IPS-20b (cell line): ENCODE results near the gene CDK5.
A peak's percentile ranks its signal among the peaks of the same experiment; 100 is the strongest.

ENCODE experiments used
- H3K27ac ChIP-seq: one replicate; pipeline ENCODE4 v1.5.1; 2013; ENCODE audit warnings: low read length
- H3K27me3 ChIP-seq: 2 replicates; pipeline ENCODE4 v1.6.1; 2013; ENCODE audit warnings: mild to moderate bottlenecking, low read length, inconsistent platforms; ENCODE audit not compliant: insufficient read depth
- H3K36me3 ChIP-seq: 2 replicates; pipeline ENCODE4 v1.6.1; 2013; ENCODE audit warnings: low read depth, mild to moderate bottlenecking, inconsistent platforms, low read length, moderate library complexity; ENCODE audit not compliant: insufficient read depth
- H3K4me1 ChIP-seq: 2 replicates; pipeline ENCODE4 v1.6.1; 2013; ENCODE audit warnings: mild to moderate bottlenecking, control low read depth, inconsistent platforms, low read length, moderate library complexity; ENCODE audit not compliant: insufficient read depth
- H3K4me3 ChIP-seq: 2 replicates; pipeline ENCODE4 v1.5.1; 2013; ENCODE audit warnings: mild to moderate bottlenecking, low read length, inconsistent platforms
- H3K9ac ChIP-seq: 2 replicates; pipeline ENCODE4 v1.6.1; 2013; ENCODE audit warnings: low read depth, mild to moderate bottlenecking, inconsistent platforms, low read length, moderate library complexity
- H3K9me3 ChIP-seq: 2 replicates; pipeline ENCODE4 v1.6.1; 2013; ENCODE audit warnings: mild to moderate bottlenecking, low read depth, low read length, inconsistent platforms; ENCODE audit not compliant: insufficient read depth

Gene CDK5

GRCh38 chr7:151093748-151094147 lies 36.1 kb upstream of the CDK5 start:
- Histone ChIP-seq H3K4me1 (peaks cover 10% of the 10 kb centered on the region), H3K4me3 (no peak overlapping the region), H3K27ac (no peak overlapping the region), H3K36me3 (peaks cover 17% of the 10 kb centered on the region; the same call in 1 of the 2 replicates), H3K27me3 (peaks cover 12% of the 10 kb centered on the region), H3K9me3 (no peaks in the 10 kb centered on the region), H3K9ac (no peak overlapping the region)

- Histone ChIP-seq H3K9ac (no peak overlapping the region), H3K4me1 (peaks cover 19% of the 10 kb centered on the region), H3K36me3 (peaks cover 17% of the 10 kb centered on the region; the same call in 1 of the 2 replicates), H3K27ac (no peak overlapping the region), H3K4me3 (no peak overlapping the region), H3K9me3 (no peaks in the 10 kb centered on the region), H3K27me3 (peaks cover 30% of the 10 kb centered on the region)
Observed at GRCh38 chr7:151091988-151092387, 34.3 kb upstream of the CDK5 start.

- Histone ChIP-seq H3K27me3 (peaks cover 32% of the 10 kb centered on the region), H3K9me3 (no peaks in the 10 kb centered on the region), H3K27ac (no peak overlapping the region), H3K4me3 (no peak overlapping the region), H3K36me3 (peaks cover 17% of the 10 kb centered on the region; the same call in 1 of the 2 replicates), H3K9ac (no peak overlapping the region), H3K4me1 (peaks cover 19% of the 10 kb centered on the region)
Observed at GRCh38 chr7:151091431-151091830, 33.7 kb upstream of the CDK5 start.

- Histone ChIP-seq H3K36me3 (peaks cover 15% of the 10 kb centered on the region; the same call in 1 of the 2 replicates), H3K27me3 (peaks cover 32% of the 10 kb centered on the region), H3K27ac (no peak overlapping the region), H3K9me3 (no peaks in the 10 kb centered on the region), H3K4me1 (peaks cover 19% of the 10 kb centered on the region), H3K9ac (no peak overlapping the region), H3K4me3 (no peak overlapping the region)
Observed at GRCh38 chr7:151091003-151091402, 33.3 kb upstream of the CDK5 start.

- H3K36me3 ChIP-seq = peaks cover 13% of the 10 kb centered on the region; the same call in 1 of the 2 replicates
- peaks cover 36% of the 10 kb centered on the region for H3K27me3 ChIP-seq
- peak overlapping the region; percentile 84; the same call in 1 of the 2 replicates for H3K4me3 ChIP-seq
- peaks cover 23% of the 10 kb centered on the region for H3K4me1 ChIP-seq
- H3K9ac ChIP-seq = no peak overlapping the region; the same call in 1 of the 2 replicates
- H3K9me3 ChIP-seq = no peaks in the 10 kb centered on the region
- H3K27ac ChIP-seq = no peak overlapping the region
Observed at GRCh38 chr7:151089893-151090730, 32.4 kb upstream of the CDK5 start.

- Histone ChIP-seq H3K36me3 (peaks cover 13% of the 10 kb centered on the region; the same call in 1 of the 2 replicates), H3K27me3 (peaks cover 46% of the 10 kb centered on the region), H3K27ac (no peak overlapping the region), H3K4me3 (peak overlapping the region; percentile 84), H3K4me1 (peaks cover 26% of the 10 kb centered on the region), H3K9me3 (no peaks in the 10 kb centered on the region), H3K9ac (peak overlapping the region; percentile 81; the same call in 1 of the 2 replicates)
Observed at GRCh38 chr7:151088856-151089699, 31.4 kb upstream of the CDK5 start.

- Histone ChIP-seq H3K27me3 (peaks cover 52% of the 10 kb centered on the region), H3K36me3 (peaks cover 13% of the 10 kb centered on the region; the same call in 1 of the 2 replicates), H3K27ac (no peak overlapping the region), H3K9me3 (no peaks in the 10 kb centered on the region), H3K4me3 (peak overlapping the region; percentile 84), H3K4me1 (peaks cover 26% of the 10 kb centered on the region), H3K9ac (peak overlapping the region; percentile 81; the same call in 1 of the 2 replicates)
Observed at GRCh38 chr7:151088019-151088855, 30.5 kb upstream of the CDK5 start.

- Histone ChIP-seq H3K4me1 (peaks cover 26% of the 10 kb centered on the region), H3K27me3 (peaks cover 52% of the 10 kb centered on the region), H3K27ac (peak overlapping the region; percentile 60), H3K9ac (peak overlapping the region; percentile 81), H3K4me3 (peak overlapping the region; percentile 84), H3K9me3 (no peaks in the 10 kb centered on the region), H3K36me3 (peaks cover 10% of the 10 kb centered on the region; the same call in 1 of the 2 replicates)
Observed at GRCh38 chr7:151087245-151088018, 29.7 kb upstream of the CDK5 start.

- no peaks in the 10 kb centered on the region for H3K9me3 ChIP-seq
- peak overlapping the region; percentile 81; the same call in 1 of the 2 replicates for H3K9ac ChIP-seq
- peaks cover 26% of the 10 kb centered on the region for H3K4me1 ChIP-seq
- H3K4me3 ChIP-seq = peak overlapping the region; percentile 84
- peak overlapping the region; percentile 60 for H3K27ac ChIP-seq
- peaks cover 52% of the 10 kb centered on the region for H3K27me3 ChIP-seq
- peaks cover 3% of the 10 kb centered on the region; the same call in 1 of the 2 replicates for H3K36me3 ChIP-seq
Observed at GRCh38 chr7:151086802-151087244, 29.1 kb upstream of the CDK5 start.
